OCI-LY3 (cell line): ENCODE measurements around the gene FAM149A.

Experiments used
- H2AFZ ChIP-seq: fragments of 200-600, 300-600 bp; shearing (Covaris generic); 2 replicates; pipeline ENCODE4 v1.6.0; 2014; ENCODE audit warnings: antibody characterized with exemption, low read depth, low read length
- H3K27ac ChIP-seq: fragments of 200-600, 300-600 bp; sonication (generic); 2 replicates; pipeline ENCODE4 v1.5.1; 2014; ENCODE audit warnings: mild to moderate bottlenecking, low read length, moderate library complexity, mixed read lengths
- H3K27me3 ChIP-seq: fragments of 200-600, 300-600 bp; sonication (generic); 2 replicates; pipeline ENCODE4 v1.6.1; 2014; ENCODE audit warnings: low read depth, low read length, mixed read lengths
- H3K36me3 ChIP-seq: fragments of 200-600, 300-600 bp; sonication (generic); replicated peaks from 2 replicates; pipeline ENCODE3; 2014; ENCODE audit warnings: low read depth, low read length, mixed read lengths
- H3K4me1 ChIP-seq: fragments of 300-600, 200-600 bp; sonication (generic); 2 replicates; pipeline ENCODE4 v1.6.1; 2014; ENCODE audit warnings: low read length, mixed read lengths
- H3K4me2 ChIP-seq: fragments of 200-600, 300-600 bp; sonication (generic); 2 replicates; pipeline ENCODE4 v1.6.1; 2014; ENCODE audit warnings: low read length, mixed read lengths
- H3K4me3 ChIP-seq: fragments of 300-600, 200-600 bp; sonication (generic); 2 replicates; pipeline ENCODE4 v1.5.1; 2014; ENCODE audit warnings: antibody characterized with exemption, mild to moderate bottlenecking, low read length, moderate library complexity
- H3K79me2 ChIP-seq: fragments of 300-600, 200-600 bp; shearing (Covaris generic); 2 replicates; pipeline ENCODE4 v1.6.1; 2014; ENCODE audit warnings: mild to moderate bottlenecking, low read length, mixed read lengths
- H3K9ac ChIP-seq: fragments of 300-600, 200-600 bp; shearing (Covaris generic); 2 replicates; pipeline ENCODE4 v1.6.0; 2014; ENCODE audit warnings: mild to moderate bottlenecking, low read length, moderate library complexity
- H3K9me3 ChIP-seq: fragments of 200-600, 300-600 bp; shearing (Covaris generic); 2 replicates; pipeline ENCODE4 v1.6.1; 2014; ENCODE audit warnings: low read length, mixed read lengths; ENCODE audit not compliant: insufficient read depth
- H4K20me1 ChIP-seq: fragments of 200-600, 300-600 bp; sonication (generic); 2 replicates; pipeline ENCODE4 v1.6.1; 2016; ENCODE audit warnings: low read length, mixed read lengths; ENCODE audit not compliant: insufficient read depth
- CTCF ChIP-seq: fragments of 200-600, 300-600 bp; sonication (generic); IDR thresholded peaks from 2 replicates; pipeline ENCODE4 v1.5.1; 2014; ENCODE audit warnings: antibody characterized with exemption, low read length, low read depth
- EZH2phosphoT487 ChIP-seq: fragments of 200-600 bp; shearing (Covaris generic); IDR thresholded peaks from 2 replicates; pipeline ENCODE4 v1.6.1; 2018; ENCODE audit warnings: antibody characterized with exemption, mixed run types, low read depth

Gene FAM149A

GRCh38 chr4:186131935-186132334 is 27.4 kb downstream of the FAM149A start:
- TF ChIP-seq EZH2phosphoT487 = no peak
- TF ChIP-seq CTCF = no peak

GRCh38 chr4:186132577-186133242 is 28.2 kb downstream of the FAM149A start:
- H2AFZ ChIP-seq = no peak overlapping the region
- H4K20me1 ChIP-seq = no peaks in the 10 kb centered on the region
- H3K9ac ChIP-seq = no peak overlapping the region
- TF ChIP-seq CTCF (no peak), EZH2phosphoT487 (no peak)
- no peaks in the 10 kb centered on the region for H3K27me3 ChIP-seq
- H3K27ac ChIP-seq = no peak overlapping the region
- H3K36me3 ChIP-seq = no peaks in the 10 kb centered on the region
- no peaks in the 10 kb centered on the region for H3K9me3 ChIP-seq
- no peak overlapping the region for H3K4me2 ChIP-seq
- peaks cover 16% of the 10 kb centered on the region for H3K4me1 ChIP-seq
- H3K4me3 ChIP-seq = no peak overlapping the region
- H3K79me2 ChIP-seq = no peaks in the 10 kb centered on the region

More at GRCh38 chr4:186131935-186132334, 27.4 kb downstream of the FAM149A start:
- Histone ChIP-seq H3K79me2 (no peaks in the 10 kb centered on the region), H2AFZ (no peak overlapping the region), H3K27me3 (no peaks in the 10 kb centered on the region), H3K4me1 (peaks cover 16% of the 10 kb centered on the region), H3K4me2 (no peak overlapping the region), H4K20me1 (no peaks in the 10 kb centered on the region), H3K27ac (no peak overlapping the region), H3K4me3 (no peak overlapping the region), H3K9ac (no peak overlapping the region), H3K36me3 (no peaks in the 10 kb centered on the region), H3K9me3 (no peaks in the 10 kb centered on the region)

GRCh38 chr4:186134257-186134656 is 29.8 kb downstream of the FAM149A start:
- Histone ChIP-seq H3K9ac (peak overlapping the region; percentile 37; the same call in 1 of the 2 replicates), H3K27ac (peak overlapping the region; percentile 49), H2AFZ (no peak overlapping the region; the same call in 1 of the 2 replicates), H3K4me2 (peak overlapping the region; percentile 71), H3K27me3 (no peaks in the 10 kb centered on the region), H3K4me1 (peaks cover 16% of the 10 kb centered on the region), H3K4me3 (peak overlapping the region; percentile 61), H3K9me3 (no peaks in the 10 kb centered on the region), H4K20me1 (no peaks in the 10 kb centered on the region), H3K79me2 (no peaks in the 10 kb centered on the region), H3K36me3 (no peaks in the 10 kb centered on the region)
- TF ChIP-seq CTCF = no peak
- no peak for TF ChIP-seq EZH2phosphoT487

- H3K36me3 ChIP-seq = no peaks in the 10 kb centered on the region
- no peaks in the 10 kb centered on the region for H3K79me2 ChIP-seq
- H3K4me1 ChIP-seq = peaks cover 16% of the 10 kb centered on the region
- TF ChIP-seq CTCF = no peak
- TF ChIP-seq EZH2phosphoT487 = no peak
- peak overlapping the region; percentile 71 for H3K4me2 ChIP-seq
- no peaks in the 10 kb centered on the region for H4K20me1 ChIP-seq
- H3K27ac ChIP-seq = no peak overlapping the region
- peak overlapping the region; percentile 46 for H3K4me3 ChIP-seq
- no peaks in the 10 kb centered on the region for H3K27me3 ChIP-seq
- no peak overlapping the region for H3K9ac ChIP-seq
- no peak overlapping the region for H2AFZ ChIP-seq
- H3K9me3 ChIP-seq = no peaks in the 10 kb centered on the region
Measured at GRCh38 chr4:186134861-186135260, 30.4 kb downstream of the FAM149A start.
